ENCODE measurements around the gene ELMO1. TPM values are rescaled to one million over a fixed set of nuclear protein-coding genes. Genes with fewer than 3 reads are reported as not detected.

The ELMO1 gene
- total and polyA plus RNA-seq, 11 donors, result 6.9 to 38.6 (median 14.7) TPM

GRCh38 chr7:36986948-36987724 is 461.5 kb downstream of the ELMO1 start:
- DNase-seq (peak; percentile 47 to 75 (median 50)), ATAC-seq (peak in 3 of 4 donors; percentile 56 to 65 (median 60))
- H3K27ac ChIP-seq, result no peak overlapping the region
- peaks cover 0 to 3% (median 0%) of the 10 kb centered on the region in 9 donors for H3K27me3 ChIP-seq
- no peak overlapping the region for H3K4me3 ChIP-seq
- no peaks in the 10 kb centered on the region for H3K9me3 ChIP-seq
- H3K4me1 ChIP-seq, result peaks cover 0 to 19% (median 9%) of the 10 kb centered on the region in 12 donors
- TF ChIP-seq CTCF (IDR thresholded peaks at IDR 0.05) (peak; percentile 62 to 87 (median 80)), POLR2A (IDR thresholded peaks at IDR 0.05) (no peak)
- H3K36me3 ChIP-seq, result no peaks in the 10 kb centered on the region
- 57 to 64% (median 61%) methylated on average over 13 to 14 of the region's 14 CpGs for WGBS, 4 donors
- intact Hi-C loops (cut with DNase I), result loop anchor here (1.0 to 10.0 kb wide), 6 partner anchors 98 to 215 kb away; no protein-coding TSS in a partner anchor

- TF ChIP-seq POLR2A (IDR thresholded peaks at IDR 0.05), result no peak
- TF ChIP-seq CTCF (IDR thresholded peaks at IDR 0.05), result no peak
- Histone ChIP-seq H3K27ac (no peak overlapping the region), H3K4me1 (peaks cover 0 to 19% (median 9%) of the 10 kb centered on the region in 12 donors), H3K36me3 (no peaks in the 10 kb centered on the region), H3K4me3 (no peak overlapping the region), H3K9me3 (no peaks in the 10 kb centered on the region), H3K27me3 (peaks cover 0 to 3% (median 0%) of the 10 kb centered on the region in 9 donors)
- ATAC-seq, result no peak
- no peak for DNase-seq
- intact Hi-C loops (cut with DNase I), result loop anchor here in 8 of 10 donors (2.0 to 10.0 kb wide), 5 partner anchors 98 to 216 kb away; no protein-coding TSS in a partner anchor
- 62 to 79% (median 72%) methylated on average over 5 of the region's 5 CpGs for WGBS, 4 donors
Measured at GRCh38 chr7:36986511-36986933, 462.1 kb downstream of the ELMO1 start.

GRCh38 chr7:36985866-36986400 is 462.7 kb downstream of the ELMO1 start:
- no peaks in the 10 kb centered on the region for H3K9me3 ChIP-seq
- TF ChIP-seq CTCF (IDR thresholded peaks at IDR 0.05), result no peak
- TF ChIP-seq POLR2A (IDR thresholded peaks at IDR 0.05), result no peak
- H3K27me3 ChIP-seq, result peaks cover 0 to 3% (median 0%) of the 10 kb centered on the region in 9 donors
- H3K27ac ChIP-seq, result no peak overlapping the region
- H3K36me3 ChIP-seq, result no peaks in the 10 kb centered on the region
- intact Hi-C loops (cut with DNase I), result loop anchor here in 8 of 10 donors (2.0 to 10.0 kb wide), 5 partner anchors 99 to 216 kb away; no protein-coding TSS in a partner anchor
- no peak for DNase-seq
- no peak overlapping the region for H3K4me3 ChIP-seq
- no peak for ATAC-seq
- H3K4me1 ChIP-seq, result peaks cover 0 to 19% (median 9%) of the 10 kb centered on the region in 12 donors
- 86 to 91% (median 88%) methylated on average over 13 of the region's 13 CpGs for WGBS, 4 donors

GRCh38 chr7:36985316-36985715 is 463.3 kb downstream of the ELMO1 start:
- intact Hi-C loops (cut with DNase I), result loop anchor here in 7 of 10 donors (5.0 to 10.0 kb wide), 4 partner anchors 99 to 217 kb away; no protein-coding TSS in a partner anchor
- WGBS, 4 donors, result 43 to 54% (median 47%) methylated on average over 5 of the region's 5 CpGs
- no peak for DNase-seq
- no peak for ATAC-seq
- Histone ChIP-seq H3K27me3 (peaks cover 0 to 3% (median 0%) of the 10 kb centered on the region in 9 donors), H3K36me3 (no peaks in the 10 kb centered on the region), H3K4me1 (peaks cover 0 to 19% (median 9%) of the 10 kb centered on the region in 12 donors), H3K9me3 (no peaks in the 10 kb centered on the region), H3K4me3 (no peak overlapping the region), H3K27ac (no peak overlapping the region)
- TF ChIP-seq CTCF (IDR thresholded peaks at IDR 0.05), result no peak
- TF ChIP-seq POLR2A (IDR thresholded peaks at IDR 0.05), result no peak

All from heart left ventricle (tissue), 16 donors.